Transverse colon (tissue), 3 donors: ENCODE data around the gene NUDC.

Experiments
- EP300 ChIP-seq: sonication (generic); formaldehyde crosslinking; IDR thresholded peaks from one replicate; pipeline ENCODE4 v1.6.1; 2017; ENCODE audit warnings: antibody characterized with exemption, low read depth
- POLR2A ChIP-seq: fragments of 450-650 bp; IDR thresholded peaks from one replicate; pipeline ENCODE4 v1.6.1; 2016; ENCODE audit warnings: antibody characterized with exemption, mild to moderate bottlenecking, moderate library complexity
- TF ChIP-seq, protein P1 (sequence below), 5 experiments: fragments of 200-600 bp in 3 of 5; fragments of 450-650 bp in 2 of 5; sonication (generic) in 3 of 5; IDR thresholded peaks; 1 replicate in 2 of 5; 2 replicates in 3 of 5; pipeline ENCODE4 v1.5.1; 2016 to 2017; ENCODE audit warnings: antibody characterized with exemption in 5 of 5, inconsistent platforms in 3 of 5, mild to moderate bottlenecking in 2 of 5, moderate library complexity in 1 of 5

DNA sequence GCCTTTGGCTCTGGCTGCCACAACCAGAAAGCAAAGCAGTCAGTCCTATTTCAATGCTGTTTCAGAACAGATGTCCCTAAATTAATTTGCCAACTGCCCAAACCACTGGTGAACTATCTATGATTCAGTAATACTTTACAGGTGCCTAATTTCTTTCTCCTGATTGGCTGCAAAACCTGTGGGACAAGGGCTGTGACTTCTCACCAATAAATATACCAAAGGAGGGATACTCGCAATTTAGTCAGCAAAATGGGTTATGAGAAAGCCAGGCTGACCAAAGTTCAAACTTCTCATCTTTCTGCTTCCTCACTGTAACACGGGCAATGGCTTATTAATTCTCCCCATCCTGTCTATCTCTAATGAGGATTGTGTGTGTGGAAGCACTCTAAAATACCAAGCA lies 44.2 kb upstream of the NUDC start:
- no peak for TF ChIP-seq POLR2A
- TF ChIP-seq, protein P1, sequence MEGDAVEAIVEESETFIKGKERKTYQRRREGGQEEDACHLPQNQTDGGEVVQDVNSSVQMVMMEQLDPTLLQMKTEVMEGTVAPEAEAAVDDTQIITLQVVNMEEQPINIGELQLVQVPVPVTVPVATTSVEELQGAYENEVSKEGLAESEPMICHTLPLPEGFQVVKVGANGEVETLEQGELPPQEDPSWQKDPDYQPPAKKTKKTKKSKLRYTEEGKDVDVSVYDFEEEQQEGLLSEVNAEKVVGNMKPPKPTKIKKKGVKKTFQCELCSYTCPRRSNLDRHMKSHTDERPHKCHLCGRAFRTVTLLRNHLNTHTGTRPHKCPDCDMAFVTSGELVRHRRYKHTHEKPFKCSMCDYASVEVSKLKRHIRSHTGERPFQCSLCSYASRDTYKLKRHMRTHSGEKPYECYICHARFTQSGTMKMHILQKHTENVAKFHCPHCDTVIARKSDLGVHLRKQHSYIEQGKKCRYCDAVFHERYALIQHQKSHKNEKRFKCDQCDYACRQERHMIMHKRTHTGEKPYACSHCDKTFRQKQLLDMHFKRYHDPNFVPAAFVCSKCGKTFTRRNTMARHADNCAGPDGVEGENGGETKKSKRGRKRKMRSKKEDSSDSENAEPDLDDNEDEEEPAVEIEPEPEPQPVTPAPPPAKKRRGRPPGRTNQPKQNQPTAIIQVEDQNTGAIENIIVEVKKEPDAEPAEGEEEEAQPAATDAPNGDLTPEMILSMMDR (IDR thresholded peaks at IDR 0.05): no peak
- TF ChIP-seq EP300: no peak
